Measurements from ENCODE around the gene SCARF2. TPM values are rescaled to one million over a fixed set of nuclear protein-coding genes. Genes with fewer than 3 reads are reported as not detected.

The SCARF2 gene
- total and polyA plus RNA-seq, 2 experiments from 2014 or later, result 1.8 to 16.6 TPM

DNA sequence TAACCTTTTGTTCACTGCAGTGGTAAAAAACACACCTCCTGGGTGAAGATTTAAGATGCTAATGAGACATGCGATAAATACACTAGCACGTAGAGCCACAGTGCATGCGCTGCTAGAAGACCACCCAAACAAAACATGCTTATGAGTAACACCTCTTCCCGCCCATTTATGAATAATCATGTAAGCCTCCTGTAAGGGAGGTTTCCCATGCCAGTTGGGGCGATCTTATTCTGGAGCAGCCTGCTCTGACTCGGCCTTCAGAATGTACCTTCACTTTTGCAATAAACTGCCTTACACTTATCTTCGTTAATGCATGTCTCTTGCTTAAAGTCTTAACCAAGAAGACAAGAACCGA, 18.1 kb upstream of the SCARF2 start (continued):
- TF ChIP-seq, protein P1, sequence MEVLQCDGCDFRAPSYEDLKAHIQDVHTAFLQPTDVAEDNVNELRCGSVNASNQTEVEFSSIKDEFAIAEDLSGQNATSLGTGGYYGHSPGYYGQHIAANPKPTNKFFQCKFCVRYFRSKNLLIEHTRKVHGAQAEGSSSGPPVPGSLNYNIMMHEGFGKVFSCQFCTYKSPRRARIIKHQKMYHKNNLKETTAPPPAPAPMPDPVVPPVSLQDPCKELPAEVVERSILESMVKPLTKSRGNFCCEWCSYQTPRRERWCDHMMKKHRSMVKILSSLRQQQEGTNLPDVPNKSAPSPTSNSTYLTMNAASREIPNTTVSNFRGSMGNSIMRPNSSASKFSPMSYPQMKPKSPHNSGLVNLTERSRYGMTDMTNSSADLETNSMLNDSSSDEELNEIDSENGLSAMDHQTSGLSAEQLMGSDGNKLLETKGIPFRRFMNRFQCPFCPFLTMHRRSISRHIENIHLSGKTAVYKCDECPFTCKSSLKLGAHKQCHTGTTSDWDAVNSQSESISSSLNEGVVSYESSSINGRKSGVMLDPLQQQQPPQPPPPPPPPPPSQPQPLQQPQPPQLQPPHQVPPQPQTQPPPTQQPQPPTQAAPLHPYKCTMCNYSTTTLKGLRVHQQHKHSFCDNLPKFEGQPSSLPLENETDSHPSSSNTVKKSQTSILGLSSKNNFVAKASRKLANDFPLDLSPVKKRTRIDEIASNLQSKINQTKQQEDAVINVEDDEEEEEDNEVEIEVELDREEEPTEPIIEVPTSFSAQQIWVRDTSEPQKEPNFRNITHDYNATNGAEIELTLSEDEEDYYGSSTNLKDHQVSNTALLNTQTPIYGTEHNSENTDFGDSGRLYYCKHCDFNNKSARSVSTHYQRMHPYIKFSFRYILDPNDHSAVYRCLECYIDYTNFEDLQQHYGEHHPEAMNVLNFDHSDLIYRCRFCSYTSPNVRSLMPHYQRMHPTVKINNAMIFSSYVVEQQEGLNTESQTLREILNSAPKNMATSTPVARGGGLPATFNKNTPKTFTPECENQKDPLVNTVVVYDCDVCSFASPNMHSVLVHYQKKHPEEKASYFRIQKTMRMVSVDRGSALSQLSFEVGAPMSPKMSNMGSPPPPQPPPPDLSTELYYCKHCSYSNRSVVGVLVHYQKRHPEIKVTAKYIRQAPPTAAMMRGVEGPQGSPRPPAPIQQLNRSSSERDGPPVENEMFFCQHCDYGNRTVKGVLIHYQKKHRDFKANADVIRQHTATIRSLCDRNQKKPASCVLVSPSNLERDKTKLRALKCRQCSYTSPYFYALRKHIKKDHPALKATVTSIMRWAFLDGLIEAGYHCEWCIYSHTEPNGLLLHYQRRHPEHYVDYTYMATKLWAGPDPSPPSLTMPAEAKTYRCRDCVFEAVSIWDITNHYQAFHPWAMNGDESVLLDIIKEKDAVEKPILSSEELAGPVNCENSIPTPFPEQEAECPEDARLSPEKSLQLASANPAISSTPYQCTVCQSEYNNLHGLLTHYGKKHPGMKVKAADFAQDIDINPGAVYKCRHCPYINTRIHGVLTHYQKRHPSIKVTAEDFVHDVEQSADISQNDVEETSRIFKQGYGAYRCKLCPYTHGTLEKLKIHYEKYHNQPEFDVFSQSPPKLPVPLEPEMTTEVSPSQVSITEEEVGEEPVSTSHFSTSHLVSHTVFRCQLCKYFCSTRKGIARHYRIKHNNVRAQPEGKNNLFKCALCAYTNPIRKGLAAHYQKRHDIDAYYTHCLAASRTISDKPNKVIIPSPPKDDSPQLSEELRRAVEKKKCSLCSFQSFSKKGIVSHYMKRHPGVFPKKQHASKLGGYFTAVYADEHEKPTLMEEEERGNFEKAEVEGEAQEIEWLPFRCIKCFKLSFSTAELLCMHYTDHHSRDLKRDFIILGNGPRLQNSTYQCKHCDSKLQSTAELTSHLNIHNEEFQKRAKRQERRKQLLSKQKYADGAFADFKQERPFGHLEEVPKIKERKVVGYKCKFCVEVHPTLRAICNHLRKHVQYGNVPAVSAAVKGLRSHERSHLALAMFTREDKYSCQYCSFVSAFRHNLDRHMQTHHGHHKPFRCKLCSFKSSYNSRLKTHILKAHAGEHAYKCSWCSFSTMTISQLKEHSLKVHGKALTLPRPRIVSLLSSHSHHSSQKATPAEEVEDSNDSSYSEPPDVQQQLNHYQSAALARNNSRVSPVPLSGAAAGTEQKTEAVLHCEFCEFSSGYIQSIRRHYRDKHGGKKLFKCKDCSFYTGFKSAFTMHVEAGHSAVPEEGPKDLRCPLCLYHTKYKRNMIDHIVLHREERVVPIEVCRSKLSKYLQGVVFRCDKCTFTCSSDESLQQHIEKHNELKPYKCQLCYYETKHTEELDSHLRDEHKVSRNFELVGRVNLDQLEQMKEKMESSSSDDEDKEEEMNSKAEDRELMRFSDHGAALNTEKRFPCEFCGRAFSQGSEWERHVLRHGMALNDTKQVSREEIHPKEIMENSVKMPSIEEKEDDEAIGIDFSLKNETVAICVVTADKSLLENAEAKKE (CRISPR knock-in tag; IDR thresholded peaks at IDR 0.05), result no peak
- TF ChIP-seq JUNB (IDR thresholded peaks at IDR 0.05; ENCODE audit: unreplicated experiment) (no peak), STAT1 (IDR thresholded peaks at IDR 0.05; ENCODE audit: unreplicated experiment) (no peak), CREB1 (CRISPR knock-in tag; IDR thresholded peaks at IDR 0.05; ENCODE audit: low read depth) (no peak), POLR2AphosphoS5 (IDR thresholded peaks at IDR 0.05; ENCODE audit: low read depth) (no peak), ZNF331 (CRISPR knock-in tag; IDR thresholded peaks at IDR 0.05; ENCODE audit: low read depth) (no peak), NANOG (IDR thresholded peaks at IDR 0.05; ENCODE audit: borderline replicate concordance) (no peak)
- TF ChIP-seq, protein P2, sequence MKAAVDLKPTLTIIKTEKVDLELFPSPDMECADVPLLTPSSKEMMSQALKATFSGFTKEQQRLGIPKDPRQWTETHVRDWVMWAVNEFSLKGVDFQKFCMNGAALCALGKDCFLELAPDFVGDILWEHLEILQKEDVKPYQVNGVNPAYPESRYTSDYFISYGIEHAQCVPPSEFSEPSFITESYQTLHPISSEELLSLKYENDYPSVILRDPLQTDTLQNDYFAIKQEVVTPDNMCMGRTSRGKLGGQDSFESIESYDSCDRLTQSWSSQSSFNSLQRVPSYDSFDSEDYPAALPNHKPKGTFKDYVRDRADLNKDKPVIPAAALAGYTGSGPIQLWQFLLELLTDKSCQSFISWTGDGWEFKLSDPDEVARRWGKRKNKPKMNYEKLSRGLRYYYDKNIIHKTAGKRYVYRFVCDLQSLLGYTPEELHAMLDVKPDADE (IDR thresholded peaks at IDR 0.05), result no peak
- TF ChIP-seq, protein P3, sequence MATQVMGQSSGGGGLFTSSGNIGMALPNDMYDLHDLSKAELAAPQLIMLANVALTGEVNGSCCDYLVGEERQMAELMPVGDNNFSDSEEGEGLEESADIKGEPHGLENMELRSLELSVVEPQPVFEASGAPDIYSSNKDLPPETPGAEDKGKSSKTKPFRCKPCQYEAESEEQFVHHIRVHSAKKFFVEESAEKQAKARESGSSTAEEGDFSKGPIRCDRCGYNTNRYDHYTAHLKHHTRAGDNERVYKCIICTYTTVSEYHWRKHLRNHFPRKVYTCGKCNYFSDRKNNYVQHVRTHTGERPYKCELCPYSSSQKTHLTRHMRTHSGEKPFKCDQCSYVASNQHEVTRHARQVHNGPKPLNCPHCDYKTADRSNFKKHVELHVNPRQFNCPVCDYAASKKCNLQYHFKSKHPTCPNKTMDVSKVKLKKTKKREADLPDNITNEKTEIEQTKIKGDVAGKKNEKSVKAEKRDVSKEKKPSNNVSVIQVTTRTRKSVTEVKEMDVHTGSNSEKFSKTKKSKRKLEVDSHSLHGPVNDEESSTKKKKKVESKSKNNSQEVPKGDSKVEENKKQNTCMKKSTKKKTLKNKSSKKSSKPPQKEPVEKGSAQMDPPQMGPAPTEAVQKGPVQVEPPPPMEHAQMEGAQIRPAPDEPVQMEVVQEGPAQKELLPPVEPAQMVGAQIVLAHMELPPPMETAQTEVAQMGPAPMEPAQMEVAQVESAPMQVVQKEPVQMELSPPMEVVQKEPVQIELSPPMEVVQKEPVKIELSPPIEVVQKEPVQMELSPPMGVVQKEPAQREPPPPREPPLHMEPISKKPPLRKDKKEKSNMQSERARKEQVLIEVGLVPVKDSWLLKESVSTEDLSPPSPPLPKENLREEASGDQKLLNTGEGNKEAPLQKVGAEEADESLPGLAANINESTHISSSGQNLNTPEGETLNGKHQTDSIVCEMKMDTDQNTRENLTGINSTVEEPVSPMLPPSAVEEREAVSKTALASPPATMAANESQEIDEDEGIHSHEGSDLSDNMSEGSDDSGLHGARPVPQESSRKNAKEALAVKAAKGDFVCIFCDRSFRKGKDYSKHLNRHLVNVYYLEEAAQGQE (IDR thresholded peaks at IDR 0.05; ENCODE audit: unreplicated experiment), result no peak

Measured in GM23338 (cell line).